PC-3 (cell line): ENCODE results near the gene COL27A1. TPM values are rescaled to one million over a fixed set of nuclear protein-coding genes. Genes with fewer than 3 reads are reported as not detected.

Source experiments
- ATAC-seq: fragments of 200-7000 bp; cut with Tn5 transposase; 2 replicates; pipeline ENCODE4 v1.9.1; 2020; ENCODE audit warnings: mild to moderate bottlenecking, moderate library complexity
- BruUV-seq: library from RNA; stranded (reverse); fragments of 400-500 nt; replicated peaks from 2 replicates; lab custom pipeline; 2021; lab: Mats Ljungman, UMichigan
- CTCF ChIA-PET: fragments of 300-600 bp; sonication (Branson Sonifier 250); formaldehyde crosslinking; loops from one replicate; lab custom pipeline; 2022; ENCODE audit warnings: antibody characterized with exemption; lab: Charles Lee
- POLR2A ChIA-PET: fragments of 300-600 bp; sonication (Branson Sonifier 250); formaldehyde crosslinking; loops from one replicate; lab custom pipeline; 2022; ENCODE audit warnings: antibody characterized with exemption; ENCODE audit not compliant: unreplicated experiment; lab: Charles Lee
- DNase-seq: peaks from one replicate; pipeline ENCODE4 v3.0.0-alpha.2; 2015
- H2AFZ ChIP-seq: fragments of 300-600 bp; sonication (generic); 2 replicates; pipeline ENCODE4 v1.6.0; 2016; ENCODE audit warnings: antibody characterized with exemption, low read length
- H3F3A ChIP-seq: fragments of 300-600 bp; sonication (generic); one replicate; pipeline ENCODE4 v1.6.0; 2017; ENCODE audit warnings: antibody characterized with exemption, low read length, control low read depth, mild to moderate bottlenecking; ENCODE audit not compliant: unreplicated experiment
- H3K27ac ChIP-seq: fragments of 300-600 bp; sonication (generic); 2 replicates; pipeline ENCODE4 v1.5.1; 2016; ENCODE audit warnings: mild to moderate bottlenecking, low read length
- H3K27me3 ChIP-seq: fragments of 300-600 bp; sonication (generic); 2 replicates; pipeline ENCODE4 v1.6.1; 2016; ENCODE audit warnings: low read length, mixed read lengths
- H3K36me3 ChIP-seq: fragments of 300-600 bp; sonication (generic); 2 replicates; pipeline ENCODE4 v1.6.1; 2016; ENCODE audit warnings: low read depth, mixed run types, low read length, mixed read lengths
- H3K4me1 ChIP-seq: fragments of 300-600 bp; sonication (generic); 2 replicates; pipeline ENCODE4 v1.5.1; 2016; ENCODE audit warnings: low read length; ENCODE audit not compliant: insufficient read depth
- H3K4me2 ChIP-seq: fragments of 300-600 bp; sonication (generic); 2 replicates; pipeline ENCODE4 v1.6.0; 2016; ENCODE audit warnings: low read length
- H3K4me3 ChIP-seq: fragments of 300-600 bp; sonication (generic); 2 replicates; pipeline ENCODE4 v1.5.1; 2016; ENCODE audit warnings: mild to moderate bottlenecking, low read length, mixed read lengths
- H3K79me2 ChIP-seq: fragments of 300-600 bp; sonication (generic); 2 replicates; pipeline ENCODE4 v1.6.1; 2017; ENCODE audit warnings: low read length, mixed read lengths
- H3K9ac ChIP-seq: fragments of 300-600 bp; sonication (generic); 2 replicates; pipeline ENCODE4 v1.6.0; 2016; ENCODE audit warnings: mild to moderate bottlenecking, low read length
- H3K9me2 ChIP-seq: fragments of 300-600 bp; sonication (generic); replicated peaks from 2 replicates; pipeline ENCODE4 v1.6.1; 2016; ENCODE audit warnings: mixed run types, low read length, mixed read lengths
- H3K9me3 ChIP-seq: fragments of 300-600 bp; sonication (generic); 2 replicates; pipeline ENCODE4 v1.6.1; 2016; ENCODE audit warnings: low read length, mixed read lengths
- H4K20me1 ChIP-seq: fragments of 300-600 bp; sonication (generic); 2 replicates; pipeline ENCODE4 v1.6.1; 2016; ENCODE audit warnings: low read length, mixed read lengths
- EZH2 ChIP-seq: fragments of 300-600 bp; sonication (generic); IDR thresholded peaks from one replicate; pipeline ENCODE4 v1.6.1; 2017; ENCODE audit warnings: antibody characterized with exemption, mild to moderate bottlenecking, low read length; ENCODE audit not compliant: unreplicated experiment
- EZH2phosphoT487 ChIP-seq: fragments of 300-600 bp; sonication (generic); IDR thresholded peaks from 2 replicates; pipeline ENCODE4 v1.6.1; 2018; ENCODE audit warnings: mild to moderate bottlenecking, antibody characterized with exemption, low read length, borderline replicate concordance
- intact Hi-C: fragments of 100-400 bp; cut with micrococcal nuclease; formaldehyde crosslinking; loops from 2 replicates; pipeline ENCODE4 v1.9.0; 2023
- total RNA-seq: library from RNA; depleted of rRNA; stranded (reverse); fragments of >200 nt; gene quantifications from 2 replicates; pipeline ENCODE4 v1.2.3, GENCODE V29; 2014
- TF ChIP-seq, protein P1 (sequence below): fragments of 300-600 bp; sonication (generic); conservative IDR thresholded peaks from 2 replicates; pipeline ENCODE4 v1.5.1; 2017; ENCODE audit warnings: antibody characterized with exemption, low read depth, mild to moderate bottlenecking, low read length

Gene COL27A1
- total RNA-seq, 1 experiment from 2014 or later, result 4.3 TPM

DNA sequence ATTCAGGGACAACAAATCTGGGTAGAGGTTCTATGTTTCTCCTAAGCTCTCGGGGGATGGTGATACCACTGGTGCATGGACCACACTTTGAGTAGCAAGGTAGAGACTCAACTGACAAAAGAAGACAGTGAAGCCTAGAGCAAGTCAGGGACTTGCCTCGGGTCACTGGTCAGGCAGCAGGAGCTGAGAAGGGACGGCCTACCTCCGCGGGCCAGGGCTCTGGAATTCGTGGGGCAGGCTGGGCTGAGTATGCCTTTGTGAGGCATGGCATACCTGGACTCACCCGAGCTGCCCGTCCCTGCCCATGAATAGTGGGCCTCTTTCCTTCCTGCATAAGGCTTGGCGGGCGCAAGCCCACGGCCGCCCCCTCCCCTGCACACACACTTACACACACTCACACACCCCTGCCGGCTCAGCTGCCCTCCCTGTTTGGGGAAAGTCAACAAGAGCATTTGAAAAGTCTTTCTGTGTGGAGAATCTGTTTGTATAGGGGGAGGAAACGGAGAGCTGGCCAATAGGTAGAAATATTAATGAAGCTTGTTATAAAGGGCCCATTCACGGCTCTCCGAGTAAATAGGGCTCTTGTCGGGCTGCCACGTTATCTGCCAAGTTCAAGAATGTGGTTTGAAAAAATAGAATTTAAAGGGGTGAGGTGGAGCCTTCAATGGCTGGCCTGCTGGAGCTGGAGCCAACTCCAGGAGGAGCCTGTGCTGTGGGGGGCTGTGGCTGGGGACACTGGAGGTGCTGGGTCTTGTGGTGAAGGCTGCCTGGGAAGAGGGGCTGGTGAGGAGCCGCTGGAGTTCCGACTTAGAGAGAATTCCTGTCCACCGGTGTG is 37.1 kb upstream of the COL27A1 start:
- H3F3A ChIP-seq, result no peaks in the 10 kb centered on the region
- no peaks in the 10 kb centered on the region for H3K9me2 ChIP-seq
- no peak overlapping the region for H3K9ac ChIP-seq
- ATAC-seq (peak; percentile 69), DNase-seq (peak; percentile 9)
- peaks cover 3% of the 10 kb centered on the region; the same call in 1 of the 2 replicates for H3K4me1 ChIP-seq
- no peaks in the 10 kb centered on the region for H3K36me3 ChIP-seq
- no peaks in the 10 kb centered on the region for H3K9me3 ChIP-seq
- H3K27me3 ChIP-seq, result no peaks in the 10 kb centered on the region
- intact Hi-C loops, result no loop called here
- POLR2A ChIA-PET, result interaction anchor here (0.6 kb wide), 1 partner anchor 421 kb away, joined by 4 read pairs; no protein-coding TSS in a partner anchor
- no peaks in the 10 kb centered on the region for H3K79me2 ChIP-seq
- H3K4me2 ChIP-seq, result 0 out of 2 replicates have a peak overlapping the region, but pooled peaks have one; percentile 22
- TF ChIP-seq, protein P1, sequence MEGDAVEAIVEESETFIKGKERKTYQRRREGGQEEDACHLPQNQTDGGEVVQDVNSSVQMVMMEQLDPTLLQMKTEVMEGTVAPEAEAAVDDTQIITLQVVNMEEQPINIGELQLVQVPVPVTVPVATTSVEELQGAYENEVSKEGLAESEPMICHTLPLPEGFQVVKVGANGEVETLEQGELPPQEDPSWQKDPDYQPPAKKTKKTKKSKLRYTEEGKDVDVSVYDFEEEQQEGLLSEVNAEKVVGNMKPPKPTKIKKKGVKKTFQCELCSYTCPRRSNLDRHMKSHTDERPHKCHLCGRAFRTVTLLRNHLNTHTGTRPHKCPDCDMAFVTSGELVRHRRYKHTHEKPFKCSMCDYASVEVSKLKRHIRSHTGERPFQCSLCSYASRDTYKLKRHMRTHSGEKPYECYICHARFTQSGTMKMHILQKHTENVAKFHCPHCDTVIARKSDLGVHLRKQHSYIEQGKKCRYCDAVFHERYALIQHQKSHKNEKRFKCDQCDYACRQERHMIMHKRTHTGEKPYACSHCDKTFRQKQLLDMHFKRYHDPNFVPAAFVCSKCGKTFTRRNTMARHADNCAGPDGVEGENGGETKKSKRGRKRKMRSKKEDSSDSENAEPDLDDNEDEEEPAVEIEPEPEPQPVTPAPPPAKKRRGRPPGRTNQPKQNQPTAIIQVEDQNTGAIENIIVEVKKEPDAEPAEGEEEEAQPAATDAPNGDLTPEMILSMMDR, result no peak
- TF ChIP-seq EZH2phosphoT487, result no peak
- no TSS peak for BruUV-seq
- CTCF ChIA-PET, result no interaction called here
- no peaks in the 10 kb centered on the region for H4K20me1 ChIP-seq
- no peak overlapping the region for H3K4me3 ChIP-seq
- 0 out of 2 replicates have a peak overlapping the region, but pooled peaks have one; percentile 18 for H2AFZ ChIP-seq
- no peak overlapping the region for H3K27ac ChIP-seq

DNA sequence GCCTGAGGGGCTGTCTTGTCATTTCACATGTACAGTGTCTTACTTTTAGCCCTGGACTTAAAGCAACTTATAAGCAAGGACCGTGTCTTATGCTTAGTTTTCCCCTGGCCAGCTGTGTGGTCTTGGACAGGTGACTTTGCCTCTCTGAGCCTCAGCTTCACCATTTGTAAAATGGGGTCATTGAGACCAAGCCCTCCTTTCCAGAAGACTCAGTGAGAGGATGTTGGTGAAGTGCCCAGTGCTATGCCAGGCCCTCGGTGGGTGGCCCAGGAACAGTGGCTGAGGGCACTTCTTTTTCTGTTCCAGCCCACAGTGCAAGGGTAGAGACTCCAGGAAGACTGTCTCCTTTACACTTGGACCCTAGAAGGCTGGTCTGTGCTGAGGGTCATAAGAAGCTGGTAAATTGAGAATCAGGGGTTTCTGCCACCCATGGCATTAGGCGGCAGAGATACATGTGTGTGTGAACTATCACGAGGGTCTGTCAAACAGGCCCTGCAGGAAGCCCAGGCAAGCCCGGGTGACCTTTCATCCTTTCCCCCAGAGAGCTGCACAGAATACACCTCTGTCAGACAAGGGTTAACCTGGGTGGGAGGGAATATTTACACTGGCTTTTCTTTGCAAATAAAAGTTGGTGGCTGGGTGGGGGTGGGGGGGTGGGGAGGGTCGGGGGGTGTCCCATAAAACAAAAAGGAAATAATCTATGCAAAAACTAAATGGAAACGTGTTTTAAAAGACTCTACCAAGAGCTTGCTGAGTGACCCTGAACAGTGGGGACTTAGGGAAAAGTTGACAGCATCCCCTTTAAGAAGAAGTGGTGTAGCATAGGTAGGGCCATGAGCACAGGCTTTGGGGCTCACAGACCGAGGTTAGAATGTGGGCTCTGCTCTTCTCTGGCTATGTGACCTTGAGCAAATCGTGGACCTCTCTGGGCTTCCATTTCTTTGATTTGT is 35.8 kb upstream of the COL27A1 start:
- Histone ChIP-seq H3K9me3 (no peaks in the 10 kb centered on the region), H3K4me2 (no peak overlapping the region), H3K36me3 (no peaks in the 10 kb centered on the region), H3K9ac (no peak overlapping the region), H3K4me3 (no peak overlapping the region), H3K27ac (no peak overlapping the region), H3K27me3 (no peaks in the 10 kb centered on the region), H4K20me1 (no peaks in the 10 kb centered on the region), H2AFZ (no peak overlapping the region), H3K79me2 (no peaks in the 10 kb centered on the region), H3K9me2 (no peaks in the 10 kb centered on the region), H3F3A (no peaks in the 10 kb centered on the region), H3K4me1 (peaks cover 3% of the 10 kb centered on the region; the same call in 1 of the 2 replicates)
- ATAC-seq (no peak), DNase-seq (no peak)
- TF ChIP-seq EZH2phosphoT487 (no peak), EZH2 (no peak)
- TF ChIP-seq, protein P1, result no peak
- POLR2A ChIA-PET, result no interaction called here
- intact Hi-C loops, result no loop called here
- BruUV-seq, result no TSS peak
- CTCF ChIA-PET, result no interaction called here
